GM21825 (cell line): ENCODE measurements around the gene SYNC.
"Not testable (repeated sequence)": the region's sequence is repeated elsewhere in the genome, so short reads cannot be mapped to it uniquely, and the experiment has no call there.

ENCODE experiments used
- ATAC-seq: cut with Tn5 transposase; IDR thresholded peaks from one replicate; pipeline ENCODE4 v1.9.1; 2021; ENCODE audit warnings: mild to moderate bottlenecking, moderate library complexity; ENCODE audit not compliant: unreplicated experiment

Gene SYNC

GRCh38 chr1:32724678-32725614, 22.4 kb upstream of the SYNC start:
- no peak for ATAC-seq

- no peak for ATAC-seq
Measured at GRCh38 chr1:32719681-32720275, 17.2 kb upstream of the SYNC start.

- no peak for ATAC-seq
Measured at GRCh38 chr1:32718527-32718926, 16.0 kb upstream of the SYNC start.

- ATAC-seq, result no peak
Measured at GRCh38 chr1:32718036-32718435, 15.5 kb upstream of the SYNC start.

- ATAC-seq, result no peak
Measured at GRCh38 chr1:32717503-32717902, 14.9 kb upstream of the SYNC start.

GRCh38 chr1:32716312-32717148, 14.0 kb upstream of the SYNC start:
- ATAC-seq, result peak; percentile 57

- ATAC-seq, result no peak
Measured at GRCh38 chr1:32715901-32716311, 13.3 kb upstream of the SYNC start.

- ATAC-seq, result no peak
Measured at GRCh38 chr1:32714277-32714676, 11.7 kb upstream of the SYNC start.

GRCh38 chr1:32713081-32713480, 10.5 kb upstream of the SYNC start:
- no peak for ATAC-seq

- ATAC-seq, result not testable (repeated sequence)
Measured at GRCh38 chr1:32711221-32711620, 8.7 kb upstream of the SYNC start.

GRCh38 chr1:32709476-32709875, 6.9 kb upstream of the SYNC start:
- no peak for ATAC-seq

- ATAC-seq, result no peak
Measured at GRCh38 chr1:32709075-32709474, 6.5 kb upstream of the SYNC start.

- ATAC-seq, result no peak
Measured at GRCh38 chr1:32706491-32706890, 3.9 kb upstream of the SYNC start.

GRCh38 chr1:32705516-32705915, 2.9 kb upstream of the SYNC start:
- ATAC-seq, result no peak

GRCh38 chr1:32703479-32704291, 1.1 kb upstream of the SYNC start:
- ATAC-seq, result no peak

- ATAC-seq, result no peak
Measured at GRCh38 chr1:32701951-32702598, 495 bp downstream of the SYNC start.

GRCh38 chr1:32701421-32701911, 1.1 kb downstream of the SYNC start:
- ATAC-seq, result no peak

GRCh38 chr1:32696996-32697395, 5.6 kb downstream of the SYNC start:
- ATAC-seq, result not testable (repeated sequence)

GRCh38 chr1:32696041-32696440, 6.5 kb downstream of the SYNC start:
- ATAC-seq, result no peak
